ENCODE measurements around the gene RNGTT. TPM values are rescaled to one million over a fixed set of nuclear protein-coding genes. Genes with fewer than 3 reads are reported as not detected.

Gene RNGTT
- total RNA-seq, 1 donor from 2014 or later = 13.4 TPM

- H3K4me3 Mint-ChIP-seq = no peak overlapping the region
- no peak for TF ChIP-seq CTCF (conservative IDR thresholded peaks at IDR 0.05)
- H3K4me1 Mint-ChIP-seq (ENCODE audit: unreplicated experiment) = no peaks in the 10 kb centered on the region
- H3K27me3 Mint-ChIP-seq = no peaks in the 10 kb centered on the region
- peaks cover 8% of the 10 kb centered on the region for H3K36me3 Mint-ChIP-seq
- no peak for DNase-seq (ENCODE audit: extremely low spot score, unreplicated experiment)
- H3K27ac Mint-ChIP-seq = no peak overlapping the region
- H3K9me3 Mint-ChIP-seq = no peaks in the 10 kb centered on the region
Measured at GRCh38 chr6:88760091-88760490, 203.3 kb downstream of the RNGTT start.

- DNase-seq (ENCODE audit: extremely low spot score, unreplicated experiment) = no peak
- Mint-ChIP-seq H3K4me3 (no peak overlapping the region), H3K4me1 (ENCODE audit: unreplicated experiment) (no peaks in the 10 kb centered on the region), H3K27ac (no peak overlapping the region), H3K9me3 (no peaks in the 10 kb centered on the region), H3K36me3 (no peaks in the 10 kb centered on the region), H3K27me3 (no peaks in the 10 kb centered on the region)
- no peak for TF ChIP-seq CTCF (conservative IDR thresholded peaks at IDR 0.05)
Measured at GRCh38 chr6:88750936-88751335, 212.5 kb downstream of the RNGTT start.

- TF ChIP-seq CTCF (conservative IDR thresholded peaks at IDR 0.05) = no peak
- H3K4me3 Mint-ChIP-seq = no peak overlapping the region
- H3K27ac Mint-ChIP-seq = no peak overlapping the region
- H3K27me3 Mint-ChIP-seq = no peaks in the 10 kb centered on the region
- H3K9me3 Mint-ChIP-seq = no peaks in the 10 kb centered on the region
- no peak for DNase-seq (ENCODE audit: extremely low spot score, unreplicated experiment)
- H3K4me1 Mint-ChIP-seq (ENCODE audit: unreplicated experiment) = no peaks in the 10 kb centered on the region
- no peaks in the 10 kb centered on the region for H3K36me3 Mint-ChIP-seq
Measured at GRCh38 chr6:88749849-88750248, 213.6 kb downstream of the RNGTT start.

- DNase-seq (ENCODE audit: extremely low spot score, unreplicated experiment) = no peak
- Mint-ChIP-seq H3K4me3 (no peak overlapping the region), H3K36me3 (no peaks in the 10 kb centered on the region), H3K27ac (no peak overlapping the region), H3K4me1 (ENCODE audit: unreplicated experiment) (no peaks in the 10 kb centered on the region), H3K9me3 (no peaks in the 10 kb centered on the region), H3K27me3 (no peaks in the 10 kb centered on the region)
- no peak for TF ChIP-seq CTCF (conservative IDR thresholded peaks at IDR 0.05)
Measured at GRCh38 chr6:88748141-88748540, 215.3 kb downstream of the RNGTT start.

- no peak for TF ChIP-seq CTCF (conservative IDR thresholded peaks at IDR 0.05)
- no peaks in the 10 kb centered on the region for H3K9me3 Mint-ChIP-seq
- peaks cover 9% of the 10 kb centered on the region for H3K4me1 Mint-ChIP-seq (ENCODE audit: unreplicated experiment)
- H3K36me3 Mint-ChIP-seq = peaks cover 8% of the 10 kb centered on the region
- no peak overlapping the region for H3K4me3 Mint-ChIP-seq
- no peaks in the 10 kb centered on the region for H3K27me3 Mint-ChIP-seq
- no peak for DNase-seq (ENCODE audit: extremely low spot score, unreplicated experiment)
- no peak overlapping the region for H3K27ac Mint-ChIP-seq
Measured at GRCh38 chr6:88741939-88742338, 221.5 kb downstream of the RNGTT start.

- peaks cover 9% of the 10 kb centered on the region for H3K4me1 Mint-ChIP-seq (ENCODE audit: unreplicated experiment)
- no peak for TF ChIP-seq CTCF (conservative IDR thresholded peaks at IDR 0.05)
- H3K27me3 Mint-ChIP-seq = no peaks in the 10 kb centered on the region
- H3K27ac Mint-ChIP-seq = no peak overlapping the region
- peaks cover 8% of the 10 kb centered on the region for H3K36me3 Mint-ChIP-seq
- no peak overlapping the region for H3K4me3 Mint-ChIP-seq
- no peak for DNase-seq (ENCODE audit: extremely low spot score, unreplicated experiment)
- no peaks in the 10 kb centered on the region for H3K9me3 Mint-ChIP-seq
Measured at GRCh38 chr6:88741071-88741470, 222.3 kb downstream of the RNGTT start.

Data from type B pancreatic cell (in vitro differentiated cells).